Panc1 (cell line): ENCODE results near the gene ACCS. TPM values are rescaled to one million over a fixed set of nuclear protein-coding genes. Genes with fewer than 3 reads are reported as not detected.

Source experiments
- ATAC-seq: fragments of 200-7000 bp; cut with Tn5 transposase; 2 replicates; pipeline ENCODE4 v1.9.1; 2020; ENCODE audit warnings: mild to moderate bottlenecking, moderate library complexity
- BruUV-seq: library from RNA; stranded (reverse); fragments of 400-500 nt; replicated peaks from 2 replicates; lab custom pipeline; 2021; lab: Mats Ljungman, UMichigan
- CTCF ChIA-PET: fragments of 300-600 bp; sonication (Branson Sonifier 250); formaldehyde crosslinking; loops from one replicate; lab custom pipeline; 2022; ENCODE audit warnings: antibody characterized with exemption; lab: Charles Lee
- POLR2A ChIA-PET: fragments of 300-600 bp; sonication (Branson Sonifier 250); formaldehyde crosslinking; loops from one replicate; lab custom pipeline; 2022; ENCODE audit warnings: antibody characterized with exemption; lab: Charles Lee
- DNase-seq: peaks from one replicate; pipeline ENCODE4 v3.0.0-alpha.2; 2010; ENCODE audit warnings: low read depth, low spot score
- H3K27ac ChIP-seq: 2 replicates; pipeline ENCODE4 v1.5.1; 2011; ENCODE audit warnings: mild to moderate bottlenecking, low read length, inconsistent platforms
- H3K27me3 ChIP-seq: fragments of 200-500 bp; sonication (Bioruptor generic); 2 replicates; pipeline ENCODE4 v1.6.0; 2014; ENCODE audit warnings: low read length, inconsistent platforms; ENCODE audit not compliant: control insufficient read depth, insufficient read depth
- H3K36me3 ChIP-seq: fragments of 200-500 bp; sonication (Bioruptor generic); 2 replicates; pipeline ENCODE4 v1.5.1; 2014; ENCODE audit warnings: inconsistent platforms, mild to moderate bottlenecking, low read length, moderate library complexity; ENCODE audit not compliant: control insufficient read depth, insufficient read depth
- H3K4me1 ChIP-seq: 2 replicates; pipeline ENCODE4 v1.5.1; 2011; ENCODE audit warnings: inconsistent platforms, mild to moderate bottlenecking, low read length, moderate library complexity; ENCODE audit not compliant: control insufficient read depth, insufficient read depth
- H3K4me3 ChIP-seq, 2 experiments: 2 replicates each; pipeline ENCODE4 v1.5.1; 2011 to 2012; ENCODE audit warnings: low read depth in 2 of 2, low read length in 2 of 2, mild to moderate bottlenecking in 2 of 2, inconsistent platforms in 1 of 2, moderate library complexity in 1 of 2
- H3K9me3 ChIP-seq: fragments of 200-500 bp; sonication (Bioruptor generic); 2 replicates; pipeline ENCODE4 v1.5.1; 2014; ENCODE audit warnings: low read depth, mild to moderate bottlenecking, inconsistent platforms, low read length, moderate library complexity; ENCODE audit not compliant: control insufficient read depth, insufficient read depth
- CTCF ChIP-seq: fragments of 450-650 bp; IDR thresholded peaks from 2 replicates; pipeline ENCODE4 v1.5.1; 2017; ENCODE audit warnings: mild to moderate bottlenecking
- POLR2AphosphoS5 ChIP-seq: IDR thresholded peaks from 2 replicates; pipeline ENCODE4 v1.6.1; 2012; ENCODE audit warnings: mild to moderate bottlenecking, low read depth, low read length, moderate library complexity
- SIN3A ChIP-seq: IDR thresholded peaks from 2 replicates; pipeline ENCODE4 v1.6.1; 2012; ENCODE audit warnings: low read depth, mild to moderate bottlenecking, low read length, moderate library complexity, borderline replicate concordance; ENCODE audit not compliant: insufficient read depth
- TCF7L2 ChIP-seq: IDR thresholded peaks from 2 replicates; pipeline ENCODE4 v1.6.1; 2011; ENCODE audit warnings: mild to moderate bottlenecking, low read depth, low read length, inconsistent platforms
- in situ Hi-C: cut with HindIII; loops from 2 replicates; pipeline ENCODE4 v1.10.0; 2016; ENCODE audit warnings: low sequenced_read_pairs, low pct_unique_long_range_greater_than_20kb
- intact Hi-C: fragments of 100-400 bp; cut with micrococcal nuclease; formaldehyde crosslinking; loops from one replicate; pipeline ENCODE4 v1.10.0; 2022; ENCODE audit not compliant: unreplicated experiment
- total RNA-seq: library from RNA; stranded (reverse); gene quantifications from one replicate; pipeline ENCODE4 v1.2.1, GENCODE V29; 2021; ENCODE audit not compliant: unreplicated experiment
- TF ChIP-seq, protein P1 (sequence below), 2 experiments: IDR thresholded peaks; 2 replicates each; pipeline ENCODE4 v1.6.1; 2011 to 2012; ENCODE audit warnings: low read depth in 2 of 2, control low read depth in 1 of 2, low read length in 1 of 2, mild to moderate bottlenecking in 1 of 2, moderate library complexity in 1 of 2; ENCODE audit not compliant: insufficient read depth in 1 of 2

The ACCS gene
- total RNA-seq, 1 experiment from 2014 or later: 38.0 TPM

DNA sequence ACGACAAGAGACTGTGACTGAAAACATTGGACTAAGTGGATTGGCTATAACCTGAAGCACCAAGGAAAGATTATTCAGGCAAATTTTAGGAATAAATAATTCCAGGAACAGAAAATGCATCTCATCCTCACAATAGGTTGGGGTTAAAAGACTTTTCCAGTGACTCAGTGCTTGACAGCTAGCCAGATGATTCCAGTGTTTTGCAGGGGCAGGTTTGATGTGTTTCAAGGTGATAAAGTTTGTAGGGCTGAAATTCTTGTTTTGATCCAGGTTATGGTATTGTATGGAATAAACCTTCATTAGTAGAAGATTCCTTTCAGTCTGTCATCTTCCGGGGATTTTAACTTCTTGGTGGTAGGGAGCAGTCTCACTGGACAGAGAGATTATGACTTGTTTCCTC lies 31.8 kb downstream of the ACCS start:
- no peaks in the 10 kb centered on the region for H3K9me3 ChIP-seq
- DNase-seq (no peak), ATAC-seq (no peak)
- no peaks in the 10 kb centered on the region; the same call in 1 of the 2 replicates for H3K36me3 ChIP-seq
- TF ChIP-seq SIN3A (no peak), TCF7L2 (no peak)
- in situ Hi-C loops (no loop called here), intact Hi-C loops (no loop called here)
- no peak overlapping the region for H3K27ac ChIP-seq
- H3K4me3 ChIP-seq: no peak overlapping the region
- no peaks in the 10 kb centered on the region for H3K27me3 ChIP-seq
- BruUV-seq: no TSS peak
- H3K4me1 ChIP-seq: peaks cover 10% of the 10 kb centered on the region; the same call in 1 of the 2 replicates
- POLR2A ChIA-PET: no interaction called here
- CTCF ChIA-PET: no interaction called here

DNA sequence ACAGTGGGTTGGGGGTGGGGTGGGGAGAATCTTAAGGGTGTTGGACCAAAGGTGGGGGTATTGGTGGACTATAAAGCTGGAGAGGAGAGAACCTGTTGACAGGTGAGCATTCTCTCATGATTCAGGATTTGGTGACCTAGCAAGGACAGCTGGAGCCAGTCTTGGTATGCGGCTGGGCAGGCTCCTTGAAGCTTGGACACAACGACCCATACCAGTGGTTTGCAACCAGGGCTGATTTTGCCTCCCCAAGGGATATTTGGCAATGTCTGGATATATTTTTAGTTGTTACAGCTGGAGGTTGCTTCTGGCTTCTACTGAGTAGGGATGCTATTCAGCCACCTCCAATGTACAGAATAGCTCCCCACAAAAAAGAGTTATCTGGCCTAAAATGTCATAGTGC lies 35.0 kb downstream of the ACCS start:
- no peak overlapping the region for H3K27ac ChIP-seq
- no TSS peak for BruUV-seq
- no peaks in the 10 kb centered on the region; the same call in 1 of the 2 replicates for H3K36me3 ChIP-seq
- DNase-seq (no peak), ATAC-seq (no peak)
- POLR2A ChIA-PET: interaction anchor here (0.6 kb wide), 1 partner anchor 706 kb away, joined by 14 read pairs; no protein-coding TSS in a partner anchor
- H3K4me3 ChIP-seq: no peak overlapping the region
- CTCF ChIA-PET: no interaction called here
- in situ Hi-C loops: no loop called here
- H3K9me3 ChIP-seq: no peaks in the 10 kb centered on the region
- intact Hi-C loops: no loop called here
- TF ChIP-seq TCF7L2 (no peak), POLR2AphosphoS5 (no peak), SIN3A (no peak), CTCF (no peak)
- TF ChIP-seq, protein P1, sequence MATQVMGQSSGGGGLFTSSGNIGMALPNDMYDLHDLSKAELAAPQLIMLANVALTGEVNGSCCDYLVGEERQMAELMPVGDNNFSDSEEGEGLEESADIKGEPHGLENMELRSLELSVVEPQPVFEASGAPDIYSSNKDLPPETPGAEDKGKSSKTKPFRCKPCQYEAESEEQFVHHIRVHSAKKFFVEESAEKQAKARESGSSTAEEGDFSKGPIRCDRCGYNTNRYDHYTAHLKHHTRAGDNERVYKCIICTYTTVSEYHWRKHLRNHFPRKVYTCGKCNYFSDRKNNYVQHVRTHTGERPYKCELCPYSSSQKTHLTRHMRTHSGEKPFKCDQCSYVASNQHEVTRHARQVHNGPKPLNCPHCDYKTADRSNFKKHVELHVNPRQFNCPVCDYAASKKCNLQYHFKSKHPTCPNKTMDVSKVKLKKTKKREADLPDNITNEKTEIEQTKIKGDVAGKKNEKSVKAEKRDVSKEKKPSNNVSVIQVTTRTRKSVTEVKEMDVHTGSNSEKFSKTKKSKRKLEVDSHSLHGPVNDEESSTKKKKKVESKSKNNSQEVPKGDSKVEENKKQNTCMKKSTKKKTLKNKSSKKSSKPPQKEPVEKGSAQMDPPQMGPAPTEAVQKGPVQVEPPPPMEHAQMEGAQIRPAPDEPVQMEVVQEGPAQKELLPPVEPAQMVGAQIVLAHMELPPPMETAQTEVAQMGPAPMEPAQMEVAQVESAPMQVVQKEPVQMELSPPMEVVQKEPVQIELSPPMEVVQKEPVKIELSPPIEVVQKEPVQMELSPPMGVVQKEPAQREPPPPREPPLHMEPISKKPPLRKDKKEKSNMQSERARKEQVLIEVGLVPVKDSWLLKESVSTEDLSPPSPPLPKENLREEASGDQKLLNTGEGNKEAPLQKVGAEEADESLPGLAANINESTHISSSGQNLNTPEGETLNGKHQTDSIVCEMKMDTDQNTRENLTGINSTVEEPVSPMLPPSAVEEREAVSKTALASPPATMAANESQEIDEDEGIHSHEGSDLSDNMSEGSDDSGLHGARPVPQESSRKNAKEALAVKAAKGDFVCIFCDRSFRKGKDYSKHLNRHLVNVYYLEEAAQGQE (IDR thresholded peaks at IDR 0.05; ENCODE audit: insufficient read depth in 1 of 2, low read depth in 2 of 2, low read length in 1 of 2): no peak
- H3K4me1 ChIP-seq: peaks cover 5% of the 10 kb centered on the region; the same call in 1 of the 2 replicates
- no peaks in the 10 kb centered on the region for H3K27me3 ChIP-seq

DNA sequence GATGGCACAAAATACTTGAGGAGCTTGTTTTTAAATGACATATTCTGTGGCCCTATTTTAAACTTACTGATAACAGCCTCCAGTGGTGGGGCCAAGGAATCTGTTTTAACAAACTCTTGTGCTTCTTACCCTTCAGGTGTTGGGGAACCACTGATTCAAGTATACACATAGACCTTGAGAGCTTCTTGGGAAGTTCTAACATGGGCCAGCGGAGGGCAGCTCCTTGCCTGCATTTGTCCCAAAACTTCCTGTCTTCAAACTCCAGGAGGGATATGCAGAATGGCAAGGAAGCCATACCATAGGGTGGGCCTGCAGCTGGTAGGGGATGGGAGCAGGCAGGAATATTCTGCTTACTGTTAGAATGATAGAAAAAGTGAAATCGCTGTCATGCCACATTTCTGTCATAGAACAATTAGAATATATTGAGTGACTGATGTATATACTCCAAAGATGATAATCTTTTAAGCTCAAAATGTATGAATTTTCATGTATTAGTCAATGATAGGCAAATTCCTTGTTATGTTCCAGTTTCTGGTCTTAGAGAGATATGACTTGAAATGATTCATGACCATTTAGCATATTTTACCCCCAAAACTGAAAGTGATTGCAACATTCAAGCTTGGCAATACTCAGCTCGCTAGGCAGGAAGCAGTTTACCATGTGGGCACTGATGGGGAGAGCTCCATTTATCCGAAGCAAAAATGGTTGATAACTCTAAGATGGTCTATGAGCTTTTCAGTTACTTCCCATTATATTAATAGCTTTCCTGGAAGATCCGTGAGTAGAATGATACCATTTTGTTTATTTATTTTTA lies 38.6 kb downstream of the ACCS start:
- DNase-seq (no peak), ATAC-seq (no peak)
- intact Hi-C loops (no loop called here), in situ Hi-C loops (no loop called here)
- H3K9me3 ChIP-seq: no peaks in the 10 kb centered on the region
- H3K27me3 ChIP-seq: no peaks in the 10 kb centered on the region
- H3K4me1 ChIP-seq: no peaks in the 10 kb centered on the region
- H3K36me3 ChIP-seq: no peaks in the 10 kb centered on the region
- ChIA-PET POLR2A (no interaction called here), CTCF (interaction anchor here (0.7 to 2.1 kb wide), 5 partner anchors 9 to 213 kb away, joined by 3 to 14 read pairs (median 4); partner anchors contain the start of gene EXT2)
- no peak overlapping the region for H3K4me3 ChIP-seq
- TF ChIP-seq CTCF (peak; percentile 25), TCF7L2 (no peak)
- H3K27ac ChIP-seq: no peak overlapping the region
- no TSS peak for BruUV-seq
